Right lobe of liver (tissue), 4 donors: ENCODE data around the gene CALD1.

Source experiments
- CTCF ChIP-seq, 4 donors: fragments of 200-600 bp in 3 of 4; fragments of 450-650 bp in 1 of 4; IDR thresholded peaks; one replicate each; pipeline versions ENCODE4 v1.5.1 to v1.8.0; 2016 to 2022; ENCODE audit warnings: antibody characterized with exemption in 4 of 4, mild to moderate bottlenecking in 2 of 4
- POLR2A ChIP-seq: fragments of 450-650 bp; IDR thresholded peaks from one replicate; pipeline ENCODE4 v1.6.1; 2017; ENCODE audit warnings: antibody characterized with exemption, mild to moderate bottlenecking
- donor health status: DM: no; HTN: no; CAD: no.
- donor health status: DM: no; HTN: no; CAD: no.
- donor health status: DM: no; HTN: yes; CAD: no.

DNA sequence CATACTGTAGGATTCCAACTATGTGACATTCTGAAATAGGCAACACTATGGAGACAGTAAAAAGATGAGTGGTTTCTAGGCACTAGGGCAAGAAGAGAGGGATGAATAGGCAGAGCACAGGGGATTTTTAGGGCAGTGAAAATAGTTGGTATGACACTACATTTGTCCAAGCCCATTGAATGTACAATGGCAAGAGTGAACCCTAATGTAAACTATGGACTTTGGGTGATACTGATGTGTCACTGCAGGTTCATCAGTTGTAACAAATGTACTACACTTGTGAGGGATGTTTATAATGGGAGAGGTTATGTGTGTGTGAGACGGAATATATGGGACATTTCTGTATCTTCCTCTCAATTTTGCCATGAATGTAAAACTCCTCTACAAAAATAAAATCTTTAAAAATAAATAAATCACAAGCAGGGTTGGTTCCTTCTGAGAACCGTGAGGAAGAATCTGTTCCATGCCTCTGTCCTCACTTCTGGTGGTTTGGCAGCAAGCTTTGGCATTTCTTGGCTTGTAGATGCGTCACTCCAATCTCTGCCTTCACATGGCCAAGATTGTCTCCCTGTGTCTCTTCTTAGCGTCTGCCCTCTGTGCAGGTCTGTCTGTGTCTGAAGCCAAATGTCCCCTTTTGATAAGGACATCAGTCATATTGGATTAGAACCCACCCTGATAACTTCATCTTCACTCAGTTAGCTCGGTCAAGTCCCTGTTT lies 123.8 kb downstream of the CALD1 start:
- TF ChIP-seq CTCF (IDR thresholded peaks at IDR 0.05) (no peak), POLR2A (no peak)
